Parathyroid adenoma (tissue), 2 donors: Measurements from ENCODE around the gene CFP.
"Not testable (repeated sequence)": the region's sequence is repeated elsewhere in the genome, so short reads cannot be mapped to it uniquely, and the experiment has no call there.

ENCODE experiments used
- H2AFZ ChIP-seq: fragments of 300-600 bp; sonication (generic); one replicate; pipeline ENCODE4 v1.7.0; 2017; ENCODE audit warnings: antibody characterized with exemption, mild to moderate bottlenecking
- H3K27ac ChIP-seq: fragments of 300-600 bp; sonication (generic); one replicate; pipeline ENCODE4 v1.7.0; 2017
- H3K27me3 ChIP-seq: fragments of 300-600 bp; sonication (generic); one replicate; pipeline ENCODE4 v1.7.0; 2017; ENCODE audit warnings: low read length; ENCODE audit not compliant: control insufficient read depth, insufficient read depth
- H3K36me3 ChIP-seq: fragments of 300-600 bp; sonication (generic); one replicate; pipeline ENCODE4 v1.7.0; 2017; ENCODE audit warnings: low read length; ENCODE audit not compliant: control insufficient read depth, insufficient read depth
- H3K4me1 ChIP-seq: fragments of 300-600 bp; sonication (generic); one replicate; pipeline ENCODE4 v1.7.0; 2017; ENCODE audit warnings: control low read depth
- H3K4me2 ChIP-seq: fragments of 300-600 bp; sonication (generic); one replicate; pipeline ENCODE4 v1.7.0; 2017; ENCODE audit warnings: low read length
- H3K4me3 ChIP-seq: fragments of 300-600 bp; sonication (generic); one replicate; pipeline ENCODE4 v1.7.0; 2017; ENCODE audit warnings: low read depth, low read length
- H3K79me2 ChIP-seq: fragments of 300-600 bp; sonication (generic); one replicate; pipeline ENCODE4 v1.7.0; 2017; ENCODE audit warnings: control low read depth
- H3K9ac ChIP-seq: fragments of 300-600 bp; sonication (generic); one replicate; pipeline ENCODE4 v1.7.0; 2017; ENCODE audit warnings: mild to moderate bottlenecking
- H3K9me3 ChIP-seq: fragments of 300-600 bp; sonication (generic); one replicate; pipeline ENCODE4 v1.7.0; 2017; ENCODE audit warnings: low read length; ENCODE audit not compliant: control insufficient read depth
- TF ChIP-seq, protein P1 (sequence below): fragments of 300-600 bp; sonication (generic); IDR thresholded peaks from one replicate; pipeline ENCODE4 v1.7.0; 2017; ENCODE audit warnings: antibody characterized with exemption, mild to moderate bottlenecking
- donor health status: primary hyperparathyroidism.

The CFP gene

DNA sequence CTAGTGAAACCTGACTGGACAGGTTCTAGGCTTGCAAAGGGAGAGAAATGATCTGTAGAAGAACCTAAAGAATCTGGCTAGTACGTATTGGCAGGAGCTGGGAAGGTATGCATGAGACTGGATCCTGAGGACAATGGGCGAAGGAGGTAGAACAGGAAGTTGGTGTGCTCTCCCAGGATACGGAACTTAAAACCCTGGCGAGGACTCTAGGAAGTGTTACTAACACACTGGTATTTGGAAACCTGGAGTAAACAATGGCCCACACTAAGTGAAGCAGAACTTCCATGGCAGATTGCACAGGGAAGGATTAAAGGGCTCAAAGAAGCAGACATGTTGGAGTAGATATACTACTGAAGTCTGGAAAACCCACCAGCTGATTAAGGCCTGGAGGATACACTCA, 19.2 kb downstream of the CFP start:
- Histone ChIP-seq H3K27me3 (no peaks in the 10 kb centered on the region), H3K4me2 (no peak overlapping the region), H3K36me3 (no peaks in the 10 kb centered on the region), H3K9ac (no peak overlapping the region), H3K27ac (no peak overlapping the region), H3K4me3 (no peak overlapping the region), H3K9me3 (no peaks in the 10 kb centered on the region), H2AFZ (no peak overlapping the region), H3K79me2 (no peaks in the 10 kb centered on the region), H3K4me1 (peaks cover 6% of the 10 kb centered on the region)
- TF ChIP-seq, protein P1, sequence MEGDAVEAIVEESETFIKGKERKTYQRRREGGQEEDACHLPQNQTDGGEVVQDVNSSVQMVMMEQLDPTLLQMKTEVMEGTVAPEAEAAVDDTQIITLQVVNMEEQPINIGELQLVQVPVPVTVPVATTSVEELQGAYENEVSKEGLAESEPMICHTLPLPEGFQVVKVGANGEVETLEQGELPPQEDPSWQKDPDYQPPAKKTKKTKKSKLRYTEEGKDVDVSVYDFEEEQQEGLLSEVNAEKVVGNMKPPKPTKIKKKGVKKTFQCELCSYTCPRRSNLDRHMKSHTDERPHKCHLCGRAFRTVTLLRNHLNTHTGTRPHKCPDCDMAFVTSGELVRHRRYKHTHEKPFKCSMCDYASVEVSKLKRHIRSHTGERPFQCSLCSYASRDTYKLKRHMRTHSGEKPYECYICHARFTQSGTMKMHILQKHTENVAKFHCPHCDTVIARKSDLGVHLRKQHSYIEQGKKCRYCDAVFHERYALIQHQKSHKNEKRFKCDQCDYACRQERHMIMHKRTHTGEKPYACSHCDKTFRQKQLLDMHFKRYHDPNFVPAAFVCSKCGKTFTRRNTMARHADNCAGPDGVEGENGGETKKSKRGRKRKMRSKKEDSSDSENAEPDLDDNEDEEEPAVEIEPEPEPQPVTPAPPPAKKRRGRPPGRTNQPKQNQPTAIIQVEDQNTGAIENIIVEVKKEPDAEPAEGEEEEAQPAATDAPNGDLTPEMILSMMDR = no peak

DNA sequence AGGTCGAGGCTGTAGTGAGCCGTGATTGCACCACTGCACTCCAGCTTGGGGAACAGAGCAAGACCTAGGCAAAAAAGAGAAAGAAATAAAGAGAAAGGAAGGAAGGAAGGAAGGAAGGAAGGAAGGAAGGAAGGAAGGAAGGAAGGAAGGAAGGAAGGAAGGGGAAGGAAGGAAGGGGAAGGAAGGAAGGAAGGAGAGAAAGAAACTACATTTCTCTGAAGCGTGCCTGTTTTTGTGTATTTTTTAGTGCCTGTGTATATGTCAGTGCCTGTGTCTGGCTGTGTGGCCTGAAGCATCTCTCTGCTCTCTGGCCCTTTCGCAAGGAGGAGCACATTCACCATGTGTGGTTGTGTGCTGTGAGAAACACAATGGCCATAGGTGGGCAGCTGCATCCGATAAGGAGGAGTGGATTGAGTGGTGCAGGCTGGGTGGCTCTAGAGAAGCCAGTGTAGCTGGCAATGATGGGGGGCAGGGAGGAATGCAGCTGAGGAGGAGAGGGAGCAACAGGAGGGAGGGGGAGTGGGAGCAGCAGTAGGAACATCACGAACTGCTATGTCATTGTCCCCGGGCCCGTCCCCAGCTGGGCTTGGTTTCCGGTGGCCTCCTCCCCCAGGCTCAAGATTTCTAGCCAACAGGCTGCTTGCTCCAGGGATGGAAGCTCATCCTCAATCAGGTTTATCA, 21.5 kb downstream of the CFP start:
- Histone ChIP-seq H3K4me2 (no peak overlapping the region), H3K9ac (no peak overlapping the region), H3K4me3 (no peak overlapping the region), H3K4me1 (peaks cover 6% of the 10 kb centered on the region), H3K36me3 (no peaks in the 10 kb centered on the region), H2AFZ (no peak overlapping the region), H3K27me3 (no peaks in the 10 kb centered on the region), H3K27ac (no peak overlapping the region), H3K79me2 (no peaks in the 10 kb centered on the region), H3K9me3 (no peaks in the 10 kb centered on the region)
- TF ChIP-seq, protein P1 = no peak

DNA sequence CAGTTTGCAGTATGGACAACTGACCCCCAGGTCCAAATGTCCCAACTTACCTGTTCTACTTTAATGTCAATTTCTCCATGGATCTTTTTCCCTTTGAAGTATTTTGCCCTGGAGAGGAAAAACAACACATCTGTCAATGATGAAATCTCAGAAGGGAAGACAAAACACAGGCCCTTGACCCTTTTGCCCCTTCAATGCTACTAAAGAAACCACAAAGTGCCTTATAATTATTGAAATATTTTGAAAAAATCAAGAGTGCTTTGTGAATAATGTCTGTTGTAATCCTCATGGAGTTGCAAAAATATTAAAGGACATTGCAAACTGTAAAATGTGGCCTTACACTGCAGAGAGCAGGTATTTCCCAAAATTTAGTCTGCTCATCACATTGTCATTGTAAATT, 22.6 kb downstream of the CFP start:
- Histone ChIP-seq H3K4me3 (no peak overlapping the region), H3K9ac (no peak overlapping the region), H3K27ac (no peak overlapping the region), H3K9me3 (no peaks in the 10 kb centered on the region), H3K79me2 (no peaks in the 10 kb centered on the region), H3K4me1 (peaks cover 6% of the 10 kb centered on the region), H3K36me3 (no peaks in the 10 kb centered on the region), H2AFZ (no peak overlapping the region), H3K4me2 (no peak overlapping the region), H3K27me3 (no peaks in the 10 kb centered on the region)
- TF ChIP-seq, protein P1 = no peak

DNA sequence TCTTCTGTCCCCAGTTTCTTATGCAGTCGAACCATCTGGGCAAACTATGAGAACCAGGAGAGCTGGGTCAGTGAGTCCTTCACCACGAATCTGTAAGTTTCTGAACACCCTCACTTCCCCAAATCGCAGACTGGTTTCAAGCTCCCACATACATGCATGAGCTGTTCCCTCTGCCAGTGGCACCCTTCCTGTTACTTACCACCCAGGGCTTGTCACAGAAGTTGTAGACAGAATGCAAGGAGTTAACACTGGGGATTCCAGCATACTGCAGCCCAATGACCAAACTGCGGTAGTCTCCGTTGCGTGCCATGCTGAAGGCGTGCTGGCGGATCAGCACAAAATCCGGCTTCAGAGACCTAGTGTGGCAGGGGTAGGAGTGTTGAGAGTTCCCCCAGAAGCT, 24.7 kb downstream of the CFP start:
- no peak overlapping the region for H3K9ac ChIP-seq
- H3K4me1 ChIP-seq = no peaks in the 10 kb centered on the region
- no peaks in the 10 kb centered on the region for H3K79me2 ChIP-seq
- no peak overlapping the region for H3K4me2 ChIP-seq
- no peak overlapping the region for H2AFZ ChIP-seq
- no peaks in the 10 kb centered on the region for H3K9me3 ChIP-seq
- H3K27ac ChIP-seq = no peak overlapping the region
- H3K36me3 ChIP-seq = no peaks in the 10 kb centered on the region
- no peak overlapping the region for H3K4me3 ChIP-seq
- H3K27me3 ChIP-seq = no peaks in the 10 kb centered on the region
- TF ChIP-seq, protein P1 = no peak

DNA sequence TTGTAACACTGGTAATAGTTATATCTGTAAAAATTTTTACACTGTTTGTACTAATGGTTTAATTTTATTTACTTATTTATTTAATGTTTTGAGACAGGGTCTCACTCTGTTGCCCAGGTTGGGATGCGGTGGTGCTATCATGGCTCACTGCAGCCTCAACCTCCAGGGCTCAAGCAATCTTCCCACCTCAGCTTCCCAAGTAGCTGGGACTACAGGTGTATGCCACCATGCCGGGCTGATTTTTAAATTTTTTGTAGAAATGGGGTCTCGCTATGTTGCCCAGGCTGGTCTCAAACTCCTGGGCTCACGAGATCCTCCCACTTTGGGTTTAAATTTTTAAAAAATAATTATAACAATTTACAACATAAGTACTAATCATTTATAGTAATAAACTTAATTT, 26.6 kb downstream of the CFP start:
- H3K4me3 ChIP-seq, H3K9ac ChIP-seq, H3K9me3 ChIP-seq, H2AFZ ChIP-seq, H3K79me2 ChIP-seq, H3K36me3 ChIP-seq, H3K4me1 ChIP-seq, H3K27me3 ChIP-seq, H3K4me2 ChIP-seq, H3K27ac ChIP-seq: not testable (repeated sequence)
